ENCODE measurements around the gene LHX2.
A peak's percentile ranks its signal among the peaks of the same experiment; 100 is the strongest.

LHX2 gene

DNA sequence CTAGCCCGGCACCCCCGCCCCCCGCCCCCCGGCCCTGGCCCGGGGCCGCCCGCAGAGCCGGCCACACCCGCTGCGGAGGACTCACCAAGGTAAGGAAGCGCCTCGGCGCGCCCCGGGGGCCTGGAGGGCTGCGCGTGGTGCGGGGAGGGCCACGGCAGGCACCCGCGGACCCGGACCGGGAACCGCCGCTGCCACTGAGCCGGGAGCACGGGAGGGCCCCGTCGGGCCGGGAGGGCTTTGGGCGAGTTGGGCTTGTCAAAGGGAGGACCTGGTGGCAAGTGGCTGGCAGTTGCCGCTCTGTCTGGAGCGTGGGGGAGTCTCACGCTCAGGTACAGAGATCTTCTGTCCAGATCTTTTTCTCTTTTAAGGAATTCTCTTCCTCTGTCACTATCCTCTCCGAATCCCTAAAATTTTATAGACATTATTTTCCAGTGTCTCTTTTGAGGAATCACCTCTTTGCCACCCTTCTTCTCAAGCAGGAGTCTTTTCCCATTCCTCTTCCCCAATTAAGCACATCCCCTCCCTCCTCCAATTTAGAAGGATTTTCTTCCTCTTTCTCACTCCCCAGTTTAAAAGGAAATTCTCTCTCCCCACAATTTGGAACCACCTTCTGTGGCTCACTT is 11.3 kb upstream of the LHX2 start:
- DNase-seq (ENCODE audit: low read depth, low spot score), result no peak
- H3K4me1 ChIP-seq (ENCODE audit: insufficient read depth, insufficient read length), result peaks cover 14% of the 10 kb centered on the region
- no peaks in the 10 kb centered on the region for H3K9me3 ChIP-seq (ENCODE audit: insufficient read depth, low read length)
- peaks cover 93% of the 10 kb centered on the region for H3K27me3 ChIP-seq (ENCODE audit: insufficient read depth, insufficient read length)
- no peaks in the 10 kb centered on the region for H3K36me3 ChIP-seq (ENCODE audit: insufficient read depth, insufficient read length, low read length)
- H3K9ac ChIP-seq (ENCODE audit: insufficient read length, low read depth), result no peak overlapping the region
- peak overlapping the region; percentile 5 for H3K4me3 ChIP-seq (ENCODE audit: insufficient read length, low read depth)
- no peak for TF ChIP-seq ZNF274 (IDR thresholded peaks at IDR 0.05; ENCODE audit: low read depth, low read length)
- peak; percentile 70 for TF ChIP-seq SUZ12 (IDR thresholded peaks at IDR 0.05; ENCODE audit: extremely low read depth, insufficient read depth, insufficient read length)

DNA sequence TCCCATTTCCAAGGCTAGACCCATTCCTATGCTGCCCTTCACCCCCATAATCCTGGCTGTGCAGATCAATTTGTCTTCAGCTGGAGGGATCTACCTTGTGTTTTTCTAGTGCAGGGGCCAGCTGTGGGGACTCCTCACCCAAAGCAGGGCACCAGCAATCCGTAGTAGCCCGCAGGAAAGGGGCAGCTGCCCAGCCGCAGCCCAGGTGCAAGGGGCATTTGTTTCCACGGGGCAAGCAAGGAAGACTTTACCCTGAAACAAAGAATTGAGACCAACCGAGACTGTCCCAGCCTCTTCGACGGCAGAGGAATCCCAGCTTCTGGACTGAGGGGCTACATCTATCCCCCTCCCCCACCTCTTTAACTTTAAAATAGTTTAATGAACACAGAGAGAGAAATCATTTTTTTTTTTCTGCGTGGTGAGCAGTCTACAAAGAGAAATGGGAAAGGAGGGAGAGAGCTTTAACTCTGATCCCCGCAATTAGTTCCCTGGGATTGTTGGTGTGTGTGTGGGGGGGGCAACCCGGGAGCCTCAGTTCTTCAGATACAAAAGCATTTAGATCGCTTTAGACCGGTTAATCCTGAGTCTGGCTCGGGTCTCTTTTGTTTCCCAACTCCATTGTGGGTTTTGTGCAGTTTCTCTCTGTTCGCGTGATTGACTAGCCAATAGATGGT is 10.6 kb upstream of the LHX2 start:
- peaks cover 14% of the 10 kb centered on the region for H3K4me1 ChIP-seq (ENCODE audit: insufficient read depth, insufficient read length)
- peaks cover 93% of the 10 kb centered on the region for H3K27me3 ChIP-seq (ENCODE audit: insufficient read depth, insufficient read length)
- TF ChIP-seq SUZ12 (IDR thresholded peaks at IDR 0.05; ENCODE audit: extremely low read depth, insufficient read depth, insufficient read length), result peak; percentile 11
- no peak for TF ChIP-seq YY1 (IDR thresholded peaks at IDR 0.05; ENCODE audit: insufficient read depth, insufficient read length)
- no peaks in the 10 kb centered on the region for H3K36me3 ChIP-seq (ENCODE audit: insufficient read depth, insufficient read length, low read length)
- H3K4me3 ChIP-seq (ENCODE audit: insufficient read length, low read depth), result no peak overlapping the region
- no peak overlapping the region for H3K9ac ChIP-seq (ENCODE audit: insufficient read length, low read depth)
- no peaks in the 10 kb centered on the region for H3K9me3 ChIP-seq (ENCODE audit: insufficient read depth, low read length)
- no peak for DNase-seq (ENCODE audit: low read depth, low spot score)

DNA sequence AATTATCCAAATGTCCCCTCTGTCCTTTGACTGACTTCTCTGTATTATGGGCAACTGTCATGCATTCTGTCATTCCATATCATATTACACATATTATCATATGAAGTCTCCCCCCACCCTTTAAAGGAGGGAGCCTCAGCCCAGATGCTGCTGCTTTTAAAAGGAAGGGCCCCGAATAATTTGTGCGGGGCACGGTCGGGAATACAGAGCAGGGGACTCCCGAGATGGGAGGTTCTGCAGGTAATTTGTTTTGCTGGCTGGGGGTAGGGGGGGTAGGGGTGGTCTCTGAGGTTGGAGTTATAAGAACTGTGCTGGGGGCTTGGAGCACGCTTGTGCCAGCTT is 10.1 kb upstream of the LHX2 start:
- no peaks in the 10 kb centered on the region for H3K36me3 ChIP-seq (ENCODE audit: insufficient read depth, insufficient read length, low read length)
- H3K4me3 ChIP-seq (ENCODE audit: insufficient read length, low read depth), result no peak overlapping the region
- DNase-seq (ENCODE audit: low read depth, low spot score), result no peak
- H3K4me1 ChIP-seq (ENCODE audit: insufficient read depth, insufficient read length), result peaks cover 14% of the 10 kb centered on the region
- no peak for TF ChIP-seq ZNF274 (IDR thresholded peaks at IDR 0.05; ENCODE audit: low read depth, low read length)
- TF ChIP-seq SUZ12 (IDR thresholded peaks at IDR 0.05; ENCODE audit: extremely low read depth, insufficient read depth, insufficient read length), result peak; percentile 25
- no peaks in the 10 kb centered on the region for H3K9me3 ChIP-seq (ENCODE audit: insufficient read depth, low read length)
- no peak overlapping the region for H3K9ac ChIP-seq (ENCODE audit: insufficient read length, low read depth)
- peaks cover 93% of the 10 kb centered on the region for H3K27me3 ChIP-seq (ENCODE audit: insufficient read depth, insufficient read length)

DNA sequence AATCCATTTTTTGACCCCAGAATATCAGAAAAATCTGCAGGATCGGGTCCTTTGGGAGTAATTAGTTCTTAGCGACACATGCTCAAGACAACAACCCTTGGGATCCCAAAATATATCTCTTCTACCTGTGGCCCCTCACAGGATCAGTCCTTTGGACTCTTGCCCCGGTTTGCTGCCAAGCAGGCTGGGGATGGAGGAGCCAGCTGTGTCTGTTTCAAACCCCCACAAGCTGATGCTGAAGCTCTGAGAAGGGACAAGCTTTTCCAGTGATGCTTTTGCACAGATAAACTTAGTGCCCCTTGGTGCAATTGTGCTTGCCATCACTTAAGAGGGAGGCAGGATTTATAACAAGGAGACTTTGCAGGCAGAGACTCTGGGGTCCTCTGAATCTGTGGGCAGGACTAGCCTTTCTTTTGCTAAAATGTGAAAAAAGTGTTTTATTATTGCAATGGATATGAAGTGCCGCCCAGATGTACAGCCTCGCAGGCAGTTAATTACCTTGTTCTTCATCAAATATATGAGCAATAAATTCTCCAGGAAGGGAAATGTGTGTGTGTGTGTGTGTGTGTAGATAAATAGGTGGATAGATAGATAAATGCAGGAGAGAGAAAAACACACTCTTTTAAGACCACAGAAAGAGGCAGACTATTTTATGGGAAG is 9.6 kb upstream of the LHX2 start:
- no peak overlapping the region for H3K9ac ChIP-seq (ENCODE audit: insufficient read length, low read depth)
- TF ChIP-seq SUZ12 (IDR thresholded peaks at IDR 0.05; ENCODE audit: extremely low read depth, insufficient read depth, insufficient read length), result peak; percentile 22
- no peak for TF ChIP-seq YY1 (IDR thresholded peaks at IDR 0.05; ENCODE audit: insufficient read depth, insufficient read length)
- TF ChIP-seq ZNF274 (IDR thresholded peaks at IDR 0.05; ENCODE audit: low read depth, low read length), result no peak
- peaks cover 93% of the 10 kb centered on the region for H3K27me3 ChIP-seq (ENCODE audit: insufficient read depth, insufficient read length)
- H3K36me3 ChIP-seq (ENCODE audit: insufficient read depth, insufficient read length, low read length), result no peaks in the 10 kb centered on the region
- no peak for DNase-seq (ENCODE audit: low read depth, low spot score)
- H3K9me3 ChIP-seq (ENCODE audit: insufficient read depth, low read length), result no peaks in the 10 kb centered on the region
- no peak overlapping the region for H3K4me3 ChIP-seq (ENCODE audit: insufficient read length, low read depth)
- peaks cover 14% of the 10 kb centered on the region for H3K4me1 ChIP-seq (ENCODE audit: insufficient read depth, insufficient read length)

DNA sequence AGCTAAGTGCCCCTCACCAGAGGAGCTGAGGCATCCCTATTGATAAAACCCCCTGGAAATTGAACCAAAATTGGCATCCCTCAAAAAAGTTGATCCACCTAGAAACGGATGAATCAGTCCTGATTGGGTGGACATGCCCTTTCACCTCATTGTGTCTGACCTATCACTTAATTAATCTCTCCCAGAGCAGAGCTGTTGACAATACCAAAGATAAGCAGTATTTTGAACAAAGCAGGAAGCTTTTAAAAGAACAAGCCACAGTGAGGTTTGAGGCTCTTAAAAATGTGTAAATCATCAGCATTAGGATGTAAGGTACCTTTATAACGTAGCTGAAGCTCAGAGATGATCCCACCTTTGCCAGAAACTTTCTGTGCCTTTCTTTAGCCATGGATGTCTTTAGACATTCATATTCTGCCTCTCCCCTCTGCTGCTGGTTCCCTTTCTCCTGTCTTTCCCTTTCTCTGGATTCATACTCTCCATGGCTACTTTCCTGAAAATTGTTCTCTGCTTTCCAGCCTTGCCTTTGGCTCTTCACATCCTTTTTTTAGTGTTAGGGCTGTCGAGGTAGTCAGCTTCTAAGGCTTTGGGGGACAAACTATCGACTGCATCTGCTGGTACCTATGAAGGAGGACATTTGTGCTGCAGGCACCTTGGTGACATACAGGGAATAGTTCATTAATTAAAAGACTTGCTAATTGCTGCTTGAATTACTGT is 7.8 kb upstream of the LHX2 start:
- peaks cover 4% of the 10 kb centered on the region for H3K4me1 ChIP-seq (ENCODE audit: insufficient read depth, insufficient read length)
- no peaks in the 10 kb centered on the region for H3K36me3 ChIP-seq (ENCODE audit: insufficient read depth, insufficient read length, low read length)
- H3K4me3 ChIP-seq (ENCODE audit: insufficient read length, low read depth), result no peak overlapping the region
- peaks cover 93% of the 10 kb centered on the region for H3K27me3 ChIP-seq (ENCODE audit: insufficient read depth, insufficient read length)
- no peak for DNase-seq (ENCODE audit: low read depth, low spot score)
- TF ChIP-seq SUZ12 (IDR thresholded peaks at IDR 0.05; ENCODE audit: extremely low read depth, insufficient read depth, insufficient read length) (no peak), ZNF274 (IDR thresholded peaks at IDR 0.05; ENCODE audit: low read depth, low read length) (no peak), YY1 (IDR thresholded peaks at IDR 0.05; ENCODE audit: insufficient read depth, insufficient read length) (no peak)
- no peaks in the 10 kb centered on the region for H3K9me3 ChIP-seq (ENCODE audit: insufficient read depth, low read length)
- no peak overlapping the region for H3K9ac ChIP-seq (ENCODE audit: insufficient read length, low read depth)

DNA sequence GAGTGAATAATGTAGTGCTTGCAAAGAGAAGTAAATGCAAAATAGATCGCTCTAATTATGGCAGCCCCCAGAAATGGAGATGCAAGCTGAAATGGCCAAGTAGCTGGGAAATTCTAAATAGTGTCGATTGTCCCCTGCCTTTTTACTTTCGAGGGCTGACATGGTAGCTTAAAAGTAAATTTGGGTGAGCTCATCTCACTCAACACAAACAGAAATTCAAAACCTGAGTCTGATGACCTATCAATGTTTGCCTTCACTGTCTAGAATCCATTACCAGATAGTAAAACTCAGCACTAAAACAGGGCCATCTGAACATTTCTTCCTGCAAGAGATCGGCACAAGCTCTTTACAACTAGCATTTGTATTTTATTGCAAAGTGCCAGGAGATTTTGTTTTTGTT is 7.0 kb upstream of the LHX2 start:
- Histone ChIP-seq H3K27me3 (ENCODE audit: insufficient read depth, insufficient read length) (peaks cover 96% of the 10 kb centered on the region), H3K36me3 (ENCODE audit: insufficient read depth, insufficient read length, low read length) (no peaks in the 10 kb centered on the region), H3K9me3 (ENCODE audit: insufficient read depth, low read length) (no peaks in the 10 kb centered on the region), H3K4me1 (ENCODE audit: insufficient read depth, insufficient read length) (peaks cover 4% of the 10 kb centered on the region), H3K4me3 (ENCODE audit: insufficient read length, low read depth) (no peak overlapping the region), H3K9ac (ENCODE audit: insufficient read length, low read depth) (no peak overlapping the region)
- no peak for TF ChIP-seq YY1 (IDR thresholded peaks at IDR 0.05; ENCODE audit: insufficient read depth, insufficient read length)
- TF ChIP-seq ZNF274 (IDR thresholded peaks at IDR 0.05; ENCODE audit: low read depth, low read length), result no peak
- DNase-seq (ENCODE audit: low read depth, low spot score), result no peak
